Muscle layer of colon (tissue), 2 donors: Measurements from ENCODE around the gene CD244.
"Not testable (repeated sequence)": the region's sequence is repeated elsewhere in the genome, so short reads cannot be mapped to it uniquely, and the experiment has no call there.

Experiments
- H3K27ac ChIP-seq: one replicate; pipeline ENCODE4 v1.7.0; 2013; ENCODE audit warnings: low read depth, mild to moderate bottlenecking, low read length, moderate library complexity
- H3K27me3 ChIP-seq, 2 donors: one replicate each; pipeline ENCODE4 v1.7.0; 2013; ENCODE audit warnings: low read length in 2 of 2, mild to moderate bottlenecking in 2 of 2; ENCODE audit not compliant: insufficient read depth in 2 of 2, control insufficient read depth in 1 of 2
- H3K36me3 ChIP-seq: one replicate; pipeline ENCODE4 v1.7.0; 2013; ENCODE audit warnings: mild to moderate bottlenecking, low read length; ENCODE audit not compliant: insufficient read depth
- H3K4me1 ChIP-seq: one replicate; pipeline ENCODE4 v1.7.0; 2013; ENCODE audit warnings: mild to moderate bottlenecking, low read length; ENCODE audit not compliant: insufficient read depth
- H3K4me3 ChIP-seq, 2 donors: one replicate each; pipeline ENCODE4 v1.7.0; 2013; ENCODE audit warnings: low read length in 2 of 2, low read depth in 1 of 2, mild to moderate bottlenecking in 1 of 2, moderate library complexity in 1 of 2
- H3K9ac ChIP-seq: one replicate; pipeline ENCODE4 v1.7.0; 2013; ENCODE audit warnings: low read length
- H3K9me3 ChIP-seq: one replicate; pipeline ENCODE4 v1.7.0; 2013; ENCODE audit warnings: mild to moderate bottlenecking, low read length
- donor health status: abdominal sarcoma.
- donor health status: Adenocarcinoma of cecum.

CD244 gene

DNA sequence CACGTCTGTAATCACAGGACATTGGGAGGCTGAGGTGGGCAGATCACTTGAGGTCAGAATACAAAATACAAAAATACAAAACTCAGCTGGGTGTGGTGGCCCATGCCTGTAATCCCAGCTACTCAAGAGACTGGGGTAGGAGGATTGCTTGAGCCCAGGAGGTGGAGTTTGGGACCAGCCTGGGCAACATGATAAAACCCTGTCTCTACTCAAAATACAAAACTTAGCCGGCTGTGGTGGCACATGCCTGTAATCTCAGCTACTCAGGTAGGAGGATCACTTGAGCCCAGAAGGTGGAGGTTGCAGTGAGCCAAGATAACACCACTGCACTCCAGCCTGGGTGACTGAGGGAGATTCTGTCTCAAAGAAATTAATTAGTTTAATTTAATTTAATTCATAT is 28.8 kb upstream of the CD244 start:
- no peaks in the 10 kb centered on the region for H3K27me3 ChIP-seq
- H3K9me3 ChIP-seq = no peaks in the 10 kb centered on the region
- H3K36me3 ChIP-seq = no peaks in the 10 kb centered on the region
- H3K4me1 ChIP-seq = no peaks in the 10 kb centered on the region
- no peak overlapping the region for H3K9ac ChIP-seq
- H3K4me3 ChIP-seq = no peak overlapping the region
- H3K27ac ChIP-seq = no peak overlapping the region

DNA sequence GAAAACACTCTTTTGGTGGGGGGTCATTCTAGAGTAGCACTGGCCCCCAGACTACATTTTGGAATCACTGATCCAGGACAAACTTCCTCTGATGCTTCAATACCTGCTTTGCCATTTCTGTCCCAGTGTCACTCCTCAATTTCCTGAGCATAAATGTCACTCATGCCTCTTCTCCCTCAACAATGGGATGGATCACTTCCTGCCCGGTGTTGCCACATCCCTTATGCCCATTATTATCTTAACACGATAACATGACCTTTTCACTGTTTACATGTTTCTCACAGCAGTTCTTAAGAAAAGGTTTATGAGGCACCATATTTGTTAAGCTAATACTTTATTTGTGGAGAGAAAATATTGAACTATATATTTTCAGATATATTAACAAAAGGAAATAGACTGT is 26.2 kb upstream of the CD244 start:
- Histone ChIP-seq H3K36me3 (no peaks in the 10 kb centered on the region), H3K4me3 (no peak overlapping the region), H3K9ac (no peak overlapping the region), H3K27ac (no peak overlapping the region), H3K9me3 (no peaks in the 10 kb centered on the region), H3K4me1 (no peaks in the 10 kb centered on the region), H3K27me3 (no peaks in the 10 kb centered on the region)

DNA sequence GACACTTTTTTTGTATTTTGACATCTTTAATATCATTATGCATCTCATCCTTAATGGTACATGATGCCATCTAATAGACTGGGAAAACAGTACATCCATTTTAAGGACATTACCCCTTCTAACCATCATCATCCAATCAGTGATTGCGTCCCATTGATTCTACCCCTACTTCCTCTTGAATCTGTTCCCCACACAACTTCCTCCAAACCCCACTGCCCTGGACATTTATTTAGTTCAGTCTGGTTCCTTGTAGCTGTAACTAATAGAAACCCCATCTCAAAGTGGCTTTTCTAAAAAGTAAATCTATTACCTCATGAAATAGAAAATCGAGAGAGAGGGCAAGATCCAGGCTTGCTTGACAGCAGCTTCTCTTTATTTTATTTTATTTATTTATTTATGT is 24.4 kb upstream of the CD244 start:
- Histone ChIP-seq H3K9me3 (no peaks in the 10 kb centered on the region), H3K36me3 (no peaks in the 10 kb centered on the region), H3K4me1 (no peaks in the 10 kb centered on the region), H3K27me3 (no peaks in the 10 kb centered on the region), H3K4me3 (no peak overlapping the region), H3K27ac (no peak overlapping the region), H3K9ac (no peak overlapping the region)

DNA sequence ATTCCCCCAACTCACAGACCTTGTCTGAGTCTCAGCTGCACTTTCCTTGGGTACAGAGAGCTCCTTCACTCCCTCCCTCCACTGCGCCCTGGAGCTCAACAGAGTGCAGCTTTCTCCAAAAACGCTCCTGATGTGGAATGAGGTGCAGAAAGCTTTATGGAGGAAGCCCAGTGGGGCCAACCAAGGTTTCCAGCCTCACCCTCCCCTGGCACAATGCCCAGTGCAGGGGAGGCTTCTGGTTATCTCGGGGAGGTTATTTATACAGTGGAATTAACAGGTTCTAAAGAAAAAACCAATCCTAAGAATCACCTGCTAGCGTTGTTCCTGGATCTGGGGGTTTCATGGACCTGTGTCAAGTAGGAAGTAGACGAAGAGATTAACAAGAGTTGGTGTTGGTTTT is 22.4 kb upstream of the CD244 start, which contains the start of gene ITLN1:
Gene ITLN1, minus strand, starts transcription at position 139 of the 400 bp plus-strand sequence. CDS start 303 bp downstream, outside the sequence.
- Histone ChIP-seq H3K4me1 (no peaks in the 10 kb centered on the region), H3K36me3 (no peaks in the 10 kb centered on the region), H3K4me3 (no peak within 1 kb of the TSS), H3K9me3 (no peaks in the 10 kb centered on the region), H3K9ac (no peak within 1 kb of the TSS), H3K27ac (no peak within 1 kb of the TSS), H3K27me3 (no peaks in the 10 kb centered on the region)

DNA sequence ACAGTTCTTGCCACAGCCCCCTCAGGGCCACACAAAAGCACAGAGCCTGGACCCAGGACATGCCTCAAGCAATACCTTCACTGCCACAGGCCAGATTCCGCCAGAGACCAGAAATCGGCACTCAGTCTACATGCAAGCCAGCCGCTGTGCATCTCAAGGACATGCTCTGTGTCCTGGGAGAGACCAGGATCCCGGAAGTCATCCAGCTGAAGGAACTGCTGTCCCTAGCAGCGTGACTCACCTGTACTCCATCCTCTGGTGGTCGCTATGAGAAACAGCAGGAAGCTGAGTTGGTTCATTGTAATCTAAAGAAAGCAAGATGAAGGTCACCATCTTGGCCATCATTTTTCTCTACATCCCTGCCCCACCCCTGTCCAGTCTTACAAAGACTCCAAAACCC is 21.9 kb upstream of the CD244 start:
- Histone ChIP-seq H3K9me3 (no peaks in the 10 kb centered on the region), H3K4me1 (no peaks in the 10 kb centered on the region), H3K27ac (no peak overlapping the region), H3K4me3 (no peak overlapping the region), H3K9ac (no peak overlapping the region), H3K27me3 (no peaks in the 10 kb centered on the region), H3K36me3 (no peaks in the 10 kb centered on the region)

DNA sequence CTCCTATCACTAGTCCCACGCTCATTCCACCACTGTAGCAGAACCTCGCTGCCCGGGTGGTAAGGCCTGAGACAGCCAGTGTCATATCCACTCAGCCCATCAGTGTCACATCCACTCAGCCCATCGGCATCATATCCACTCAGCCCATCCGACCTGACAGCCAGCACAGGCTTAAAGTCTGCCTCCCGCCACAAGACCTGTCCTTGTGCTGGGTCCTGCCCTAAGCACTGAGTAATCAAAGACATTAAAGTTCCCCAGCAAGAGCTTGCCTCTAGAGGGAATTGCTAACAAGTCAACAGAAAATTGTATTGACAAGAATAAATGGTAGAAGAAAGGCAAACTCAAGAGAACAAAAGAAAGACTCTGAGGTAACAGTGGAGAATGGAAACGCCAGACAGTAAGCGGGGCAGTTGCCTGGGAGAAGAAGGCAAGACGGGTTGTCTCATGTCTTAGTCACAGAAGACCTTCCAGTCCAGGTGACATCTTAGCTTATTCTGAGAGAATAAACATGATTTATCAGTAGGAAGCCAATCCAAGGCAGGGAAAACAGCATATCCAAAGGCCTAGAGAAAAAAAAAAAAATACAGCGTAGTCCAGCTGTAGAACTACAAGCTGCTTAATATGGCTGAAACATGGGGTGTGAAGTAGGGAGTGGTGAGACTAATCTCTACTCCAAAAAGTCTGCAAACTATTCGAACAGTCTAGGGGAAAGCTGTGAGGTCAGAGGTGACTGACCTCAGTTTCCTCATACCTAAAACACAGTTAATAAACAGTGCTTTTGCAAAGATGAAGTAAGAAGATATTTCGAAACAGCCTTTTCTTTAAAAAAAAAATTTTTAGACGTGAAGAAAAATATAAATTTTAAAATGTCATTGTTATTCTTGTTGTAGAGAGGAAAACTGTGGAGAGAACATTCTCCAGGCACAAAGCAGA is 21.2 kb upstream of the CD244 start:
- Histone ChIP-seq H3K27me3 (no peaks in the 10 kb centered on the region), H3K9ac (no peak overlapping the region), H3K27ac (no peak overlapping the region), H3K36me3 (no peaks in the 10 kb centered on the region), H3K4me3 (no peak overlapping the region), H3K4me1 (no peaks in the 10 kb centered on the region), H3K9me3 (no peaks in the 10 kb centered on the region)

DNA sequence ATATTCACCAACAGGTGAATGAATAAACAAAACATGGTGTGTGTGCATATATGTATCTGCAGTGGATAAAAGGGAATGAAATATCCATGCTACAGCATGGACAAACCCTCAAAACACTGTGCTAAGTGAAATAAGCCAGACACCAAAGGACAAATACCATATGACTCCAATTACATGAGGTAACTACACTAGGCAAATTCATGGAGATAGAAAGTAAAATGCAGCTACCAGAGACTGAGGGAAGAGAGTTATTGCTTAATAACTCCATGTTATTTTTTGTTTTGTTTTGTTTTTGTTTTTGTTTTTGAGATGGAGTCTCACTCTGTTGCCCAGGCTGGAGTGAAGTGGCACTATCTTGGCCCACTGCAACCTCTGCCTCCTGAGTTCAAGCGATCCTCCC is 19.9 kb upstream of the CD244 start:
- Histone ChIP-seq H3K9ac (no peak overlapping the region), H3K4me1 (no peaks in the 10 kb centered on the region), H3K4me3 (no peak overlapping the region), H3K9me3 (no peaks in the 10 kb centered on the region), H3K27ac (no peak overlapping the region), H3K27me3 (no peaks in the 10 kb centered on the region), H3K36me3 (no peaks in the 10 kb centered on the region)

DNA sequence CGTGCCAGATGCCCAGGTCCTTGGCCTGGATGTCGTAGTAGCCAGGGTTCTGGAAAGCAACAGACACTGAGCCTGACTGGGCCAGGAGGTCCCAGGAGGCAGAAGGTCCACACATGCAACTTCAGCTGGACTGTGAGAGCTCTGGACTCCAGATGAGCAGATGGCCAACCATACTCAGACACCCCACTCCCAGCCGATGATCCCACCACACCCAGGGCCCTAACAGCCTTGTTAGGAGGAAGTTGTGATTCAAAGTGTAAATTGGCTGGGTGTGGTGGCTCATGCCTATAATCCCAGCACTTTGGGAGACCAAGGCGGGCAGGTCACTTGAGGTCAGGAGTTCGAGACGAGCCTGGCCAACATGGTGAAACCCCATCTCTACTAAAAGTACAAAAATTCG is 18.6 kb upstream of the CD244 start:
- H3K9ac ChIP-seq, H3K36me3 ChIP-seq, H3K4me3 ChIP-seq, H3K27me3 ChIP-seq, H3K27ac ChIP-seq, H3K9me3 ChIP-seq, H3K4me1 ChIP-seq: not testable (repeated sequence)

DNA sequence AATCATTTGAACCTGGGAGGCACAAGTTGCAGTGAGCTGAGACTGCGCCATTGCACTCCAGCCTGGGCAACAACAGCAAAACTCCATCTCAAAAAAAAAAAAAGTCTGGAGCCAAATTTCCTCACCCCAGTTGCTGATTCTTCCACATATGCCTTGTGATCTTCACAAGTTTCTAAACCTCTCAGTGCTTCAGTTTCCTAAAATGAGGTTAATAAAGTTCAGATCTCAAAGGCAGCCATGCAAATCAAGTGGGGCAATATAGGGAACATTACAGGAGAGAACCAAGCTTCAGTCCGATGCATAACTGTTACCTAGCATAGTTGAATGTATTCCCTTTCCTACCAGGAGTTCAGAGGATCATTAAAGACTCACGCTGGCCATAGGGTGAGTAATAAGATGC is 17.5 kb upstream of the CD244 start:
- no peaks in the 10 kb centered on the region for H3K27me3 ChIP-seq
- no peak overlapping the region for H3K27ac ChIP-seq
- H3K4me3 ChIP-seq = no peak overlapping the region
- H3K4me1 ChIP-seq = no peaks in the 10 kb centered on the region
- no peaks in the 10 kb centered on the region for H3K9me3 ChIP-seq
- H3K9ac ChIP-seq = no peak overlapping the region
- no peaks in the 10 kb centered on the region for H3K36me3 ChIP-seq

DNA sequence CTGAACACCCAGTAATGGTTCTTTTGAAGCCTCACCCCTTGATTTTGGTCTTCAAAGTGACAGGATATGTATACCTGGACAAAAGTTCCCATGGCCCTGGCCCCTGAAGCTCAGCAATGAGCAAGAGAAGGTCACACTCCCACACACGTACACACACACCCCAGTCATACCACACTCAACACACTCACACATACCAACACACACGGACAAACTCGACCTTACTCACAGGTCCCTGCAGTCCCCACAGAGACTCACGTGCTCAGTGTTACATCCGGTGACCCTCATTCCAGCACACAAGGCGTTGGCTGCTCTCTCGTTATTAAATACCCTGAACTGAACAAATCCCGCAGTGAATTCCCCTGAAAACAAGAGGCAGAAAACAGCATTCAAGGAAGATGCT is 16.4 kb upstream of the CD244 start:
- no peaks in the 10 kb centered on the region for H3K27me3 ChIP-seq
- H3K9me3 ChIP-seq = no peaks in the 10 kb centered on the region
- H3K9ac ChIP-seq = no peak overlapping the region
- H3K27ac ChIP-seq = no peak overlapping the region
- H3K4me3 ChIP-seq = no peak overlapping the region
- no peaks in the 10 kb centered on the region for H3K4me1 ChIP-seq
- no peaks in the 10 kb centered on the region for H3K36me3 ChIP-seq

DNA sequence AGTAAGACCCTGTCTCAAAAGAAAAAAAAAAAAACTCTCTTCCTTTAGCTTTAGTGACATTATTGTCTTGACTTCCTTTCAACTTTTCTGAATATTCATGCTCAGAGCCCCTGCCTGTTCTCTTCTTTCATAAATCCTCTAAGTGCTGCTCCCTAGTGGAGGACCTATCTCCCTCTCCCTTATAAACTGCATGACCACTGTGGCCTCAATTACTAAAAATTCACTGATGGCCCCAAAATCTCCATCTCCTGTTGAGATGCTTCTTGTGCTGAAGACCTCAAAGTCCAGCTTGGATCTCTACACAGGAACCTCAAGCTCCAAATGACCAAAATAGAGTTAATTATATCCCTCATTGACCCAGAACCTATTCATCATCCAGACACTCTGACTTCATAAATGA is 14.5 kb upstream of the CD244 start:
- Histone ChIP-seq H3K9me3 (no peaks in the 10 kb centered on the region), H3K4me1 (no peaks in the 10 kb centered on the region), H3K4me3 (no peak overlapping the region), H3K27me3 (no peaks in the 10 kb centered on the region), H3K36me3 (no peaks in the 10 kb centered on the region), H3K27ac (no peak overlapping the region), H3K9ac (no peak overlapping the region)

DNA sequence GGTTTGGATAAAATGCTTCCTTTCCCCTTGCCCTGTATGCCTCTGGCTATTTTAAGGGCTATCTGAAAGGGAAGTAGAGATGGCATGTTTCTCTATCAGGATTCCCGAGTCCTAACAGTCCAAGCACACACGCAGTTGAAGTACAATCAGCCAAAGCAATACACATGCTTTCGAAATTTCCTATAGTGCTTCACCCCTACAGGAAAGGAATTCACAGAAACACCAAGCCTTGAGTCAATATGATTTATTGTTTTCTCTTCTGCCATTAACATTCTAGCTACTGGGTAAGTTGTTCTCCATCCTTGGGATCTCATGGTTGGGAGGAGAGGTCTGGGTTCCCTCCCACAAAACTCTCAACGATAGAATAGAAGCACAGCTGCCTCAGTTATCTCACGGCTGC is 13.6 kb upstream of the CD244 start:
- H3K4me3 ChIP-seq = no peak overlapping the region
- no peak overlapping the region for H3K27ac ChIP-seq
- no peaks in the 10 kb centered on the region for H3K9me3 ChIP-seq
- H3K4me1 ChIP-seq = no peaks in the 10 kb centered on the region
- H3K27me3 ChIP-seq = no peaks in the 10 kb centered on the region
- H3K9ac ChIP-seq = no peak overlapping the region
- H3K36me3 ChIP-seq = no peaks in the 10 kb centered on the region
